PFSK-1 (cell line): ENCODE measurements around the gene HOXB3.

ENCODE experiments used
- FOXP2 ChIP-seq: optimal IDR thresholded peaks from 2 replicates; pipeline ENCODE3; 2011; ENCODE audit warnings: borderline replicate concordance, control low read depth, inconsistent platforms; ENCODE audit not compliant: insufficient read depth; ENCODE audit errors: extremely low read length, extremely low read depth
- POLR2AphosphoS5 ChIP-seq: IDR thresholded peaks from 2 replicates; pipeline ENCODE4 v1.6.1; 2012; ENCODE audit warnings: low read depth, mild to moderate bottlenecking, control low read depth, low read length, moderate library complexity
- SIN3A ChIP-seq: IDR thresholded peaks from 2 replicates; pipeline ENCODE4 v1.6.1; 2012; ENCODE audit warnings: mild to moderate bottlenecking, low read length, moderate library complexity, borderline replicate concordance; ENCODE audit not compliant: insufficient read depth
- TAF1 ChIP-seq: IDR thresholded peaks from 2 replicates; pipeline ENCODE4 v1.6.1; 2012; ENCODE audit warnings: low read length, control low read depth, borderline replicate concordance; ENCODE audit not compliant: insufficient read depth
- TF ChIP-seq, protein P1 (sequence below), 2 experiments: IDR thresholded peaks; 2 replicates each; pipeline versions ENCODE4 v1.6.1 to v1.8.0; 2011 to 2012; ENCODE audit warnings: low read depth in 2 of 2, low read length in 2 of 2, control low read depth in 1 of 2, inconsistent platforms in 1 of 2, mild to moderate bottlenecking in 1 of 2, moderate library complexity in 1 of 2; ENCODE audit not compliant: insufficient read depth in 1 of 2

The HOXB3 gene

DNA sequence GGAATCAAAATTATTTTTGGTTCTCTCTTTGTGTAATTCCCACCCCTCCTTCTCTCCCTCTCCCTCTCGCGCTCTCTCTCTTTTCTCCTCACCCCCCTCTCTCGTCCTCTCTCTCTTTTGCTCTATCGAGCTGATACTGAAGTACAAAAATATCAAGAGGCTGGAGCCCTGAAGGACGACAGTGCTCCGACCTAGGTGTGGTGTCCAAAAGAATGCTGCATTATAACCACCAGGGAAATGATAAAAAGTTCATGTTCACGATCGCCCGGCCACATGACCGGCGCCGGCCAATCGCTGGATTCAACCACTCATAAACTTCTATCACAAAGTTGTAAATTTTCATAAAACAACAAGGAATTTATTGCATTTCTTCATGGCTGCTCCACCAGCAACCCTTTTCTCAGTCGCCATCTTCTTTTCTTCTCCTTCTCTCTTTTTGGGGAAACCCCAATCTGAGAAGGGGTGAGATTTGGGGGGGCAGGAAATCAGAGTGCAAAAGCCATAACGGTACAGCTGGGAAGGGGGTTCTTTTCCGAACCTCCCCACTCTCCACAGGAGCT is 14.8 kb upstream of the HOXB3 start, which contains the start of gene HOXB6:
TSS of gene HOXB6 (minus strand) at position 217 of the 560 bp plus-strand sequence. CDS start 6,836 bp downstream, outside the sequence.
- TF ChIP-seq SIN3A = no peak
- TF ChIP-seq TAF1 = no peak
- TF ChIP-seq, protein P1, sequence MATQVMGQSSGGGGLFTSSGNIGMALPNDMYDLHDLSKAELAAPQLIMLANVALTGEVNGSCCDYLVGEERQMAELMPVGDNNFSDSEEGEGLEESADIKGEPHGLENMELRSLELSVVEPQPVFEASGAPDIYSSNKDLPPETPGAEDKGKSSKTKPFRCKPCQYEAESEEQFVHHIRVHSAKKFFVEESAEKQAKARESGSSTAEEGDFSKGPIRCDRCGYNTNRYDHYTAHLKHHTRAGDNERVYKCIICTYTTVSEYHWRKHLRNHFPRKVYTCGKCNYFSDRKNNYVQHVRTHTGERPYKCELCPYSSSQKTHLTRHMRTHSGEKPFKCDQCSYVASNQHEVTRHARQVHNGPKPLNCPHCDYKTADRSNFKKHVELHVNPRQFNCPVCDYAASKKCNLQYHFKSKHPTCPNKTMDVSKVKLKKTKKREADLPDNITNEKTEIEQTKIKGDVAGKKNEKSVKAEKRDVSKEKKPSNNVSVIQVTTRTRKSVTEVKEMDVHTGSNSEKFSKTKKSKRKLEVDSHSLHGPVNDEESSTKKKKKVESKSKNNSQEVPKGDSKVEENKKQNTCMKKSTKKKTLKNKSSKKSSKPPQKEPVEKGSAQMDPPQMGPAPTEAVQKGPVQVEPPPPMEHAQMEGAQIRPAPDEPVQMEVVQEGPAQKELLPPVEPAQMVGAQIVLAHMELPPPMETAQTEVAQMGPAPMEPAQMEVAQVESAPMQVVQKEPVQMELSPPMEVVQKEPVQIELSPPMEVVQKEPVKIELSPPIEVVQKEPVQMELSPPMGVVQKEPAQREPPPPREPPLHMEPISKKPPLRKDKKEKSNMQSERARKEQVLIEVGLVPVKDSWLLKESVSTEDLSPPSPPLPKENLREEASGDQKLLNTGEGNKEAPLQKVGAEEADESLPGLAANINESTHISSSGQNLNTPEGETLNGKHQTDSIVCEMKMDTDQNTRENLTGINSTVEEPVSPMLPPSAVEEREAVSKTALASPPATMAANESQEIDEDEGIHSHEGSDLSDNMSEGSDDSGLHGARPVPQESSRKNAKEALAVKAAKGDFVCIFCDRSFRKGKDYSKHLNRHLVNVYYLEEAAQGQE (IDR thresholded peaks at IDR 0.05; ENCODE audit: insufficient read depth in 1 of 2, low read depth in 2 of 2, low read length in 2 of 2) = no peak
- no peak for TF ChIP-seq FOXP2
- TF ChIP-seq POLR2AphosphoS5 = no peak

DNA sequence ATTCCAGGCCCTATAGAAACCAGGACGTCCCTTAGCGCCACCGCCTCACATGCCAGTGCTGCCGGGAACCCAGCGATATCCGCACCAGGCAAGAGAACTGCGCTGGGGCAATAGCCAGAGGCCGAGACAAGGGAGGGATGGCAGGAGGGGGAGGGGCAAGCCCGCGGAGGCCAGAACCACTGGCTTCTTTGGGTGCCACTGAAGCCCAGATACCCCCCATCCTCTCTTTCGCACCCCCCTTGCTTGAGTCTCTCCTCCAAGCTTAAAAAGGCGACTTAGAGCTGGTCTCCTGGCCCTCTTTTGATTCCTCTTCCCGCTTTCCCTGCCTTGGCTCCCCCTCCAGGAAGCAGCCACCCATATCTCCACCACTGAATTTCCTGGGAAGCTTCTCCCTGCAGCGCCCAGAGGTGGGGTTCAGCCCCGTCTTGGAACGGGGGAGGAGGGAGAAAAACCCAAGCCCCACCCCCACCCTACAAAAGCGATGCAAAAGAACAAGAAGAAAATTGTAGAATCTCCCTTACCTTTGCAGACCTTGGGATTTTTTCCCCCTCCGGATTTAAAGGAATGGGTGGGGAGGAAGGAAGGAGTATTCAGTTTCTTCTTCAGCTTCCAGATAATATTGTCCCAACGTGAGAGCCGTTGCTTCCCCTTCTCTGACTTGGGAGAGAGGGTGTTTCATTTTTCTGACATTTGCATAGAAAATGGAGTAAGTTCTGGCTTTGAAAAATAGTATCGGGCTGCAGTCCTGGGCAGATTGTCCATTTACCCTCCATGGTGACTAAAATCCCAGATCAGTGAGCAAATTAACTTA is 14.1 kb upstream of the HOXB3 start:
- TF ChIP-seq, protein P1 (IDR thresholded peaks at IDR 0.05; ENCODE audit: insufficient read depth in 1 of 2, low read depth in 2 of 2, low read length in 2 of 2) = no peak
- TF ChIP-seq TAF1 (no peak), POLR2AphosphoS5 (no peak), FOXP2 (no peak), SIN3A (no peak)

DNA sequence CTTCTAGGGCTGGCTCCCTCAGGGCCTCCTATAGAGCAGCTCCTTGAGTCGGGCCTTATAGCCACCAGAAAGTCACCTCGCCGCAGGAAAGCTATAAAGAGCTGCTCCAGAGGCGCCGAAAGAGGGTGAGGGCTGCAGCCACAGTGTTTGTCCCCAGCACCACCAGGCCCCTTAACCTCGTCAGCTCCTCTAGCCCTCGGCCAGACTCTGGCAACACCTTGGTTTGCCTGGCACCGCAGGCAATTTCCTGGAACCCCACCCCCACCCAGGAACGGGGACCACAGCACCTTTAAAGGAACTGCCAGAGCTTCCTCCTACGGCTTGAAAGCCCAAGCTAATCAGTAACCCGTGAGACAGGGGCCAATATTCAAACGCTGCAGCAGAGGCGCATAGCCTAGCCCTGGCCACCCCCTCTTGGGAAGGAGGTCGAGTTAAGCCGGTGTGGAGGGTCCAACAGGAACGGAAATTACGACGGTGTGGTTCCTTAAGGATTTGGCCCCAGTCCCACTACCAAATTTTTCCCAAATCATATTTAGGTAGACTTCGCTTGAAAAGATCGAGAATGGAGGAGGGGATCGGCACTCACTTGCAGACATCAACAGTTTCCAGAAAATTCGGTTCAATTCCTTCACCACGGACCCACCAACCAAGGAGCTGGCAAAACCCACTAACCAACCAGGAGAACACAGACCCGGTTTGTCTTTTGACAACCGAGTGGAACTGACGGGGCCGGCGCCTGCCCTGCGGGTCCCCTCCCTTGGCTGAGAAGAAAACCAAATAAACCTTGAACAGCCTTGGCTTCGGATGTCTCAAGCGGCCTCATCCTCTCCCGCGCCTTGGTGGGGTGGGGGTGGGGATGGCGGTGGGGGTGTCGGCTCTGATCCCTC is 11.7 kb upstream of the HOXB3 start:
- TF ChIP-seq TAF1 (no peak), POLR2AphosphoS5 (no peak), FOXP2 (no peak), SIN3A (no peak)
- TF ChIP-seq, protein P1 (IDR thresholded peaks at IDR 0.05; ENCODE audit: insufficient read depth in 1 of 2, low read depth in 2 of 2, low read length in 2 of 2) = no peak

DNA sequence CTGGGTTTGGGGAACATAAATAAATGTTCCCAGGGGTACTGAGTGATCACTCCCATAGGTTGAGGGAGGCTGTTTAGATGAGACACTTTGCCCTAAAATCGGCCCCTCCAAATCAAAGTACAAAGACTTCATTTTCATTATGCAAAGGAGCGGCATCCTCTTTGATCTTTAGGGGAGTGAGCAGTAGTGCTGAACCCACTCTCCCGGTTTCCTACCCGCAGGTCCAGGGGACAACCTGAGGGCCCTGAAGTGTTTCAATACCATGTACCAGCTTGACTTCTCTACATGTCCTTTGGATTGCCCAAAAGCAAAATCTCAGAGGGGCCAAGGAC is 11.1 kb upstream of the HOXB3 start:
- TF ChIP-seq TAF1 (no peak), FOXP2 (no peak), SIN3A (no peak), POLR2AphosphoS5 (no peak)
- TF ChIP-seq, protein P1 (IDR thresholded peaks at IDR 0.05; ENCODE audit: insufficient read depth in 1 of 2, low read depth in 2 of 2, low read length in 2 of 2) = no peak
